Breast epithelium (tissue), 4 donors: ENCODE measurements around the gene BTD. TPM values are rescaled to one million over a fixed set of nuclear protein-coding genes. Genes with fewer than 3 reads are reported as not detected.

Source experiments
- DNase-seq, 2 donors: peaks; one replicate each; pipeline ENCODE4 v3.0.0-alpha.2; 2019; ENCODE audit warnings: low spot score in 2 of 2
- H3K27ac ChIP-seq, 2 donors: fragments of 200-600 bp; sonication (generic) in 1 of 2; one replicate each; pipeline ENCODE4 v1.5.1; 2016 to 2019; ENCODE audit warnings: mild to moderate bottlenecking in 1 of 2
- H3K27me3 ChIP-seq, 2 donors: fragments of 200-600 bp; sonication (generic) in 1 of 2; one replicate each; pipeline versions ENCODE4 v1.5.1 to v1.6.0; 2017 to 2019; ENCODE audit warnings: control low read depth in 1 of 2, mild to moderate bottlenecking in 1 of 2
- H3K36me3 ChIP-seq: fragments of 200-600 bp; one replicate; pipeline ENCODE4 v1.5.1; 2019
- H3K4me1 ChIP-seq, 2 donors: fragments of 200-600 bp; sonication (generic); one replicate each; pipeline ENCODE4 v1.5.1; 2016 to 2019; ENCODE audit warnings: control low read depth in 1 of 2
- H3K4me3 ChIP-seq, 3 donors: fragments of 200-600 bp; sonication (generic); 1 replicate in 2 of 3; 2 replicates in 1 of 3; pipeline ENCODE4 v1.5.1; 2016 to 2019; ENCODE audit warnings: mild to moderate bottlenecking in 3 of 3, moderate library complexity in 2 of 3
- H3K9me3 ChIP-seq, 2 donors: fragments of 200-600 bp; sonication (generic) in 1 of 2; one replicate each; pipeline ENCODE4 v1.5.1; 2016 to 2019; ENCODE audit warnings: control low read depth in 1 of 2
- POLR2A ChIP-seq: fragments of 450-650 bp; IDR thresholded peaks from one replicate; pipeline ENCODE4 v1.6.1; 2016; ENCODE audit warnings: antibody characterized with exemption, mild to moderate bottlenecking, moderate library complexity
- POLR2AphosphoS5 ChIP-seq, 3 donors: sonication (generic); formaldehyde crosslinking; IDR thresholded peaks; one replicate each; pipeline ENCODE4 v1.6.1; 2017; ENCODE audit warnings: antibody characterized with exemption in 3 of 3
- intact Hi-C: fragments of 100-400 bp; cut with DNase I; formaldehyde crosslinking; loops from one replicate; pipeline ENCODE4 v1.15.1; 2023; ENCODE audit warnings: low total_unique reads
- total RNA-seq, 3 donors: library from RNA; depleted of rRNA; stranded (reverse); fragments of >200 nt; gene quantifications; one replicate each; pipeline ENCODE4 v1.1.0, GENCODE V29; 2016
- TF ChIP-seq, protein P1 (sequence below), 3 donors: fragments of 450-650 bp; IDR thresholded peaks; one replicate each; pipeline ENCODE4 v1.5.1; 2016 to 2017; ENCODE audit warnings: antibody characterized with exemption in 3 of 3, mild to moderate bottlenecking in 3 of 3, moderate library complexity in 3 of 3

Gene BTD
- total RNA-seq, 3 donors from 2014 or later, result 30.2 to 89.8 (median 35.1) TPM

DNA sequence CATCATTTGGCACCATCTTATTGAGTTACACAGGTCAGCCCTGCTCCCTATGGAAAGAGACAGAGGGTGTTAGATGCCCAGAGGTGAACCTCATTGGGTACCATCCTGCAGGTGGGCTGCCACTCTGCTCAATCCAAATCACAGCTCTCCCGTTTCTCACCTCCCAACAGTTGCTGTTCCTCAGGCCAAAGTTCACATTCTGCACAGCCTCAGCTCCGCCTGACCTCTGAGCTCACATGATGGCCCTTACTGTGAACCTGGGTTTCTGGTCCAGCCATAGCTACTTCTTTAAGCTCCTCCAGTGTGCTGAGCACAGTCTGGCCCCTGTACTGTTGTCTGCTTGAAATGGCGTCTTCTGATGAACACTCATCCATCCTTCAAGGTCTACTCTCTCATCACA lies 47.8 kb downstream of the BTD start:
- Histone ChIP-seq H3K36me3 (no peaks in the 10 kb centered on the region), H3K27ac (no peak overlapping the region), H3K9me3 (no peaks in the 10 kb centered on the region), H3K4me1 (no peaks in the 10 kb centered on the region), H3K4me3 (no peak overlapping the region), H3K27me3 (no peaks in the 10 kb centered on the region)
- TF ChIP-seq POLR2AphosphoS5 (IDR thresholded peaks at IDR 0.05), result no peak
- TF ChIP-seq, protein P1, sequence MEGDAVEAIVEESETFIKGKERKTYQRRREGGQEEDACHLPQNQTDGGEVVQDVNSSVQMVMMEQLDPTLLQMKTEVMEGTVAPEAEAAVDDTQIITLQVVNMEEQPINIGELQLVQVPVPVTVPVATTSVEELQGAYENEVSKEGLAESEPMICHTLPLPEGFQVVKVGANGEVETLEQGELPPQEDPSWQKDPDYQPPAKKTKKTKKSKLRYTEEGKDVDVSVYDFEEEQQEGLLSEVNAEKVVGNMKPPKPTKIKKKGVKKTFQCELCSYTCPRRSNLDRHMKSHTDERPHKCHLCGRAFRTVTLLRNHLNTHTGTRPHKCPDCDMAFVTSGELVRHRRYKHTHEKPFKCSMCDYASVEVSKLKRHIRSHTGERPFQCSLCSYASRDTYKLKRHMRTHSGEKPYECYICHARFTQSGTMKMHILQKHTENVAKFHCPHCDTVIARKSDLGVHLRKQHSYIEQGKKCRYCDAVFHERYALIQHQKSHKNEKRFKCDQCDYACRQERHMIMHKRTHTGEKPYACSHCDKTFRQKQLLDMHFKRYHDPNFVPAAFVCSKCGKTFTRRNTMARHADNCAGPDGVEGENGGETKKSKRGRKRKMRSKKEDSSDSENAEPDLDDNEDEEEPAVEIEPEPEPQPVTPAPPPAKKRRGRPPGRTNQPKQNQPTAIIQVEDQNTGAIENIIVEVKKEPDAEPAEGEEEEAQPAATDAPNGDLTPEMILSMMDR (IDR thresholded peaks at IDR 0.05), result no peak
- no peak for TF ChIP-seq POLR2A
- DNase-seq, result no peak
- intact Hi-C loops, result no loop called here

DNA sequence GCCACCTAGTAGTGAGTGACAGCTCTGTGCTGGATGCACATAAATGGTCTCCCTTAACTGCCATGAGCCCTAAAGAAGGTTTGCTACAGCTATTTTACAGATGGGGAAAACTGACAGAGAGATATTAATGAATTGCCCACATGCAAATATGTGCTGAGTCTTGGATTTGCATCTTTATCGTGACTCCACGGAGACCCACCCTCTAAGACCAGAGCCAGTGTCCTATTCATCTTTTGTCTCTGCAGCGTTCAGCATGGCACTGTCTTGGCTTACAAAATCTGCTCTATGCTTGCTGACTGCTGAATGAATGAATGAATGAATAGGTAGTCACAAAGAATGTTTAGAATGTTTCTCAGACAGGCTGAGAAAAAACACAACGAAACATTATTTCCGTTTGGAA lies 48.3 kb downstream of the BTD start:
- Histone ChIP-seq H3K27me3 (no peaks in the 10 kb centered on the region), H3K4me3 (no peak overlapping the region), H3K9me3 (no peaks in the 10 kb centered on the region), H3K36me3 (no peaks in the 10 kb centered on the region), H3K27ac (no peak overlapping the region), H3K4me1 (no peaks in the 10 kb centered on the region)
- no peak for TF ChIP-seq POLR2A
- no peak for DNase-seq
- intact Hi-C loops, result no loop called here

DNA sequence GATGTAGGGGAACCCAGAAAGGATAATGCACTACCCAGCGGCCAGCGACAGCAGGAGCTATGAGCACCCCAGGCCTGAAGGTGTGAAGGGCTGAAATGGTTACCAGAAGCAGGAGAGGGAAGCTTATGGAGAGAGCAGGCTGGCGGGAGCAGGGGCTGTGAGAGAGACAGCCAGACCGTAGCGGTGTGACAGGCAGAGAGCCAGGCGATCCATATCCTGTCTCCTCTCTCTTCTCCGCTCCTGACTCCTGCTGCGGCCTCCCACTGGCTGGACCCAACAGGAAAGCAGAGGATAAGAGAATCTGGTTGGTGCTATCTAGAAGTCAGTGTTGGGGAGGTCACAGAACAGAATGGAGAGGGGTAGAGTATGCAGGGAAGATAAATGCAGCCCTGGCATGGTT lies 49.9 kb downstream of the BTD start:
- peaks cover 4 to 5% of the 10 kb centered on the region in 2 donors for H3K9me3 ChIP-seq
- no peak overlapping the region for H3K27ac ChIP-seq
- no peaks in the 10 kb centered on the region for H3K4me1 ChIP-seq
- H3K4me3 ChIP-seq, result no peak overlapping the region
- H3K36me3 ChIP-seq, result no peaks in the 10 kb centered on the region
- no peak for DNase-seq
- H3K27me3 ChIP-seq, result no peaks in the 10 kb centered on the region
- TF ChIP-seq POLR2A (no peak), POLR2AphosphoS5 (IDR thresholded peaks at IDR 0.05) (no peak)
- TF ChIP-seq, protein P1 (IDR thresholded peaks at IDR 0.05), result no peak
- intact Hi-C loops, result no loop called here

DNA sequence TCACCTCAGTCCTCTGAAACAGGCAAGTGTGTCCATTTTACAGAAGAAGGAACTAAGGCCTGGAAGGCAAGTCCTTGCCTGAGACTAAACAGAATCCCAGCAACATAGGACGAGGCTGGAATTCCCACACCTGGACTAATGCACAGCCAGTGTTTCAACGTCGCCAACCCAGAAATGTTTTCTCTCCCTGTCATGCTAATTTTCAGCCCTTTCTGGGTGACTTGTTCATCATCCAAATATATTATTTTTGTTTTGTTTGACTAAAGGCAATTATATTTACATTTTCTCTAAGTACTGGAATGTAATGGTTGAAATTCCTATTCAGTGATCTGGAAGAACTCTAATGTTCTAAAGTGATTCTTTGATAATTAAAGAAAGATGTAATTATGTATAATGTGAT lies 51.8 kb downstream of the BTD start:
- intact Hi-C loops, result no loop called here
- TF ChIP-seq POLR2AphosphoS5 (IDR thresholded peaks at IDR 0.05) (no peak), POLR2A (no peak)
- TF ChIP-seq, protein P1 (IDR thresholded peaks at IDR 0.05), result no peak
- no peak overlapping the region for H3K4me3 ChIP-seq

DNA sequence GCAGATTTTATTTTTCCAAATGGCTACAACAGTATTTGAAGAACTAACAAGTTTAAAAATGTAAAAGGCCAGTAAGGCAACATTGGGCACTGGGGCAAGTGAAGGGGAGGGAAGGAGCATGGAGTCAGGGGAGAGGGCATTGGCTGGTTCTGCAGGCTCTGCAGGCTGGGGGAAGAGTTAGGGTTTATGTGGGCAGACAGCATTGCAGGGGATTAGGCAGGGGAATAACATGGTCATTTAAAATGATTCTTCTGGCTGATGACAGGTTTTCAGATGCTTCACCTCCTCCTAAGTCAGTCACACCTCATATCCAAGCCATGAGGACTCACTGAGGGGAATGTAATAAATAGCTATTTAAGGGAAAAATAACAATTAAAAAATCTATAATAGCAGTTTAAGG lies 52.6 kb downstream of the BTD start:
- Histone ChIP-seq H3K4me3 (no peak overlapping the region), H3K27ac (no peak overlapping the region), H3K9me3 (peaks cover 12 to 14% of the 10 kb centered on the region in 2 donors), H3K36me3 (no peaks in the 10 kb centered on the region), H3K27me3 (no peaks in the 10 kb centered on the region), H3K4me1 (no peaks in the 10 kb centered on the region)
- no peak for TF ChIP-seq POLR2A
- TF ChIP-seq, protein P1 (IDR thresholded peaks at IDR 0.05), result no peak
- no peak for TF ChIP-seq POLR2AphosphoS5 (IDR thresholded peaks at IDR 0.05)
- no peak for DNase-seq
- intact Hi-C loops, result no loop called here

More for the DNA sequence above, 51.8 kb downstream of the BTD start:
- Histone ChIP-seq H3K27ac (no peak overlapping the region), H3K4me1 (no peaks in the 10 kb centered on the region), H3K9me3 (peaks cover 12 to 14% of the 10 kb centered on the region in 2 donors), H3K36me3 (no peaks in the 10 kb centered on the region), H3K27me3 (no peaks in the 10 kb centered on the region)
- DNase-seq, result no peak

DNA sequence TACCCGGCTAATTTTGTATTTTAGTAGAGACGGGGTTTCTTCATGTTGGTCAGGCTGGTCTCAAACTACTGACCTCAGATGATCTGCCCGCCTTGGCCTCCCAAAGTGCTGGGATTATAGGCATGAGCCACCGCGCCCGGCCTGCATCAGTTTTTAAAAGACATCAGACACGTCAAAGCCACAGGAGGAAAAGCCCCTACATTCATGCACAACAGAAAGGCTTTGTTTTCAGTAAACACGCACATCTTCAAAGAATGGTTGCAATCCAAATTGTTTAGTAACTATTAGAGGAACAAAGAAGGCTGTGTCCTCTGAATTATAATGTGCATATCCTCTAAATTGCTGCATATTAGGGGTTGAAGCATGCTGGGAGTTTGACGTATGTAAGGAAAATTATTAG lies 53.3 kb downstream of the BTD start:
- Histone ChIP-seq H3K9me3 (peaks cover 12 to 14% of the 10 kb centered on the region in 2 donors), H3K4me1 (no peaks in the 10 kb centered on the region), H3K36me3 (no peaks in the 10 kb centered on the region), H3K27me3 (no peaks in the 10 kb centered on the region), H3K4me3 (no peak overlapping the region), H3K27ac (no peak overlapping the region)
- no peak for DNase-seq
- intact Hi-C loops, result no loop called here
- no peak for TF ChIP-seq POLR2AphosphoS5 (IDR thresholded peaks at IDR 0.05)
- TF ChIP-seq, protein P1 (IDR thresholded peaks at IDR 0.05), result no peak
- TF ChIP-seq POLR2A, result no peak
